Kasumi-1 (cell line): ENCODE data around the gene TMEM14B.
"Not testable (repeated sequence)": the region's sequence is repeated elsewhere in the genome, so short reads cannot be mapped to it uniquely, and the experiment has no call there.

Experiments
- DNase-seq, 2 experiments: peaks; one replicate each; lab custom pipeline; 2025; lab: John Stamatoyannopoulos, UW

Gene TMEM14B

GRCh38 chr6:10747251-10747972 lies at the start of gene TMEM14B:
Gene TMEM14B (plus strand): TSS chr6:10747805. CDS start chr6:10749246, 1,441 bp downstream.
- peak; percentile 97 for DNase-seq

DNA sequence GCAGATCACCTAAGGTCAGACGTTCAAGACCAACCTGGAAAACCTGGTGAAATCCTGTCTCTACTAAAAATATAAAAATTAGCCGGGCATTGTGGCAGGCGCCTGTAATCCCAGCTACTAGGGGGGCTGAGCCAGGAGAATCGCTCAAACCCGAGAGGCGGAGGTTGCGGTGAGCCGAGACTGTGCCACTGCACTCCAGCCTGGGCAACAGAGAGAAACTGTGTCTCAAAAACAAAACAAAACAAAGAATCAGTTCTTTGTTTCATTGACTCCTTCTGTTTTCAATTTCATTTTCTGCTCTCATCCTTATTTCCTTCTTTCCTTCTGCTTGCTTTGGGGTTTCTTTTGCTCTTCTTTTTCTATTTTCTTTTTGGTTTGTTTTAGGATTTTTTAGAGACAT lies 33.6 kb upstream of the TMEM14B start:
- DNase-seq: no peak

GRCh38 chr6:10719296-10719963 lies 28.2 kb upstream of the TMEM14B start:
- peak; percentile 30 to 42 for DNase-seq

DNA sequence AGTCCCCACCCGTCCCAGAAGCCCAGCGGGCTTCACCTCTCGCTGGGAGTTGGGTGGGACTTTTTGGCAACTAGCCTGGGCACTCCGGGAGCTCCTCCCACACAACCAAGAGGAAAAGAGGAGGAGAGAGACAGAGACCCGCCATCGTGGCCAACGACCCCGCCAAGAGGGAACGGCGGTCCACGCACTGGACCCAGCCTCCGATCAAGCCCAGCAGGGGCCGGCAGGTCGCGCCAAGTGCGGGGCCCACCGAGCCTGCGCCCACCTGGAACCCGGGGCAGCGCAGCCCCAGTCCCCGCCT lies 27.7 kb upstream of the TMEM14B start:
- DNase-seq: no peak

DNA sequence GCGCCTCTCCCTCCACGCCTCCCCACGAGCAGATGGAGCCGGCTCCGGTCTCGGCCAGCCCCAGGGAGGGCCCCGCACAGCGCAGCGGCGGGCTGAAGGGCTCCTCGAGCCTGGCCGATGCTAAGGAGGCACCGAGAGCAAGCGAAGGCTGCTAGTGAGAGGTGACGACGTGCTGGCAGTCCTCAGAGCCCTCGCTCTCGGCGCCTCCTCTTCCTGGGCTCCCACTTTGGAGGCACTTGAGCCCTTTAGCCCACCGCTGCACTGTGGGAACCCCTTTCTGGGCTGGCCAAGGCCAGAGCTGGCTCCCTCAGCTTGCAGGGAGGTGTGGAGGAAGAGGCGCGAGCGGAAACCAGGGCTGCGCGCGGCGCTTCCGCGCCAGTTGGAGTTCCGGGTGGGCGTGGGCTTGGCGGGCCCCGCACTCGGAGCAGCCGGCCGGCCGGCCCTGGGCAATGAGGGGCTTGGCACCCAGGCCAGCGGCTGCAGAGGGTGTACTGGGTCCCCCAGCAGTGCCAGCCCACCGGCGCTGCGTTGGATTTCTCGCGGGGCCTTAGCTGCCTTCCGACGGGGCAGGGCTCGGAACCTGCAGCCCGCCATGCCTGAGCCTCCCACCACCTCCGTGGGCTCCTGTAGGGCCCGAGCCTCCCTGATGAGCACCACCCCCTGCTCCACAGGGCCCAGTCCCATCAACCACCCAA lies 27.2 kb upstream of the TMEM14B start:
- peak in 1 of 2 experiments; percentile 28 for DNase-seq

DNA sequence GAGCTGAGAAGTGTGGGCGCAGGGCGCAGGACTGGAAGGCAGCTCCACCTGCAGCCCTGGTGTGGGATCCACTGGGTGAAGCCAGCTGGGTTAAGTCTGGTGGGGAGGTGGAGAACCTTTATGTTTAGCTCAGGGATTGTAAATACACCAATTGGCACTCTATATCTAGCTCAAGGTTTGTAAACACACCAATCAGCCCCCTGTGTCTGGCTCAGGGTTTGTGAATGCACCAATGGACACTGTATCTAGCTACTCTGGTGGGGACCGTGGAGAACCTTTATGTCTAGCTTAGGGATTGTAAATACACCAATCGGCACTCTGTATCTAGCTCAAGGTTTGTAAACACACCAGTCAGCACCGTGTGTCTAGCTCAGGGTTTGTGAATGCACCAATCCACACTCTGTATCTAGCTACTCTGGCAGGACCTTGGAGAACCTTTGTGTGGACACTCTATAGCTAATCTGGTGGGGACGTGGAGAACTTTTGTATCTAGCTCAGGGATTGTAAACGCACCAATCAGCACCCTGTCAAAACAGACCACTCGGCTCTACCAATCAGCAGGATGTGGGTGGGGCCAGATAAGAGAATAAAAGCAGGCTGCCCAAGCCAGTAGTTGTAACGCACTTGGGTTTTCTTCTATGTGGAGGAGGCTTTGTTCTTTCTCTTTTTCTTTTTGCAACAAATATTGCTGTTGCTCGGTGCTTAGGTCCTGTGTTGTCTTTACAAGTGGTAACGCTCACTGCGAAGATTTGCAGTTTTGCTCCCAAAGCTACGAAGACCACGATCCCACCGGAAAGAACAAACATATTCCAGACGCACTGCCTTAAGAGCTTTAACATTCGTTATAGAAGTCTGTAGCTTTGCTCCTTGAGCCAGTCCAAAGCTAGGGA lies 26.4 kb upstream of the TMEM14B start:
- peak; percentile 52 to 53 for DNase-seq

DNA sequence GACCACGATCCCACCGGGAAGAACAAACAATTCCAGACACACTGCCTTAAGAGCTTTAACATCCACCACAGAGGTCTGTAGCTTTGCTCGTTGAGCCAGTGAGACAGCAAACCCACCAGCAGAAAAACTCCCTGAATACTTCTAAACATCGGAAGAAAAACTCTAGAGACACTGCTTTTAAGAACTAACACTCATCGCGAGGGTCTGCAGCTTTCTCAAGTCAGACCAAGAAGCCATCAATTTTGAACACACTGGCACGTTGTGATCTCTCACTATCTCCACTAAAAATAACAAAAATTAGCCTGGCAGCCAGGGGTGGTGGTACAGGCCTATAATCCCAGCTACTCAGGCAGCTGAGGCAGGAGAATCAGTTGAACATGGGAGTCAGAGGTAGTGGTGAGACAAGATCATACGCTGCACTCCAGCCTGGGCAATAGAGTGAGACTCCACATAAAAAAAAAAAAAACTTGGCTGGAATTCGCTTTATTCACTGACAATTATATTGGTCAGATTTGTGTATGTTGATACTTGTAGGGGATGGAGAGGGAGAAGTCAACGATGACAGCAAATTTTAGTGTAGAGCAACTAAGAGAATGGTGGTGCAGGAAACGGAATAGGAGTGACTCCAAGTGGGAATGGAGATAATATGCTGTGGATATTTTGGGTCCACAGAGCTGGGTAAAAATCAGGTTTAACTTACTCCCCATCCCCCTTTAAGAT lies 25.6 kb upstream of the TMEM14B start:
- no peak for DNase-seq

GRCh38 chr6:10722570-10722819 lies 25.1 kb upstream of the TMEM14B start:
- DNase-seq: peak in 1 of 2 experiments; percentile 40

DNA sequence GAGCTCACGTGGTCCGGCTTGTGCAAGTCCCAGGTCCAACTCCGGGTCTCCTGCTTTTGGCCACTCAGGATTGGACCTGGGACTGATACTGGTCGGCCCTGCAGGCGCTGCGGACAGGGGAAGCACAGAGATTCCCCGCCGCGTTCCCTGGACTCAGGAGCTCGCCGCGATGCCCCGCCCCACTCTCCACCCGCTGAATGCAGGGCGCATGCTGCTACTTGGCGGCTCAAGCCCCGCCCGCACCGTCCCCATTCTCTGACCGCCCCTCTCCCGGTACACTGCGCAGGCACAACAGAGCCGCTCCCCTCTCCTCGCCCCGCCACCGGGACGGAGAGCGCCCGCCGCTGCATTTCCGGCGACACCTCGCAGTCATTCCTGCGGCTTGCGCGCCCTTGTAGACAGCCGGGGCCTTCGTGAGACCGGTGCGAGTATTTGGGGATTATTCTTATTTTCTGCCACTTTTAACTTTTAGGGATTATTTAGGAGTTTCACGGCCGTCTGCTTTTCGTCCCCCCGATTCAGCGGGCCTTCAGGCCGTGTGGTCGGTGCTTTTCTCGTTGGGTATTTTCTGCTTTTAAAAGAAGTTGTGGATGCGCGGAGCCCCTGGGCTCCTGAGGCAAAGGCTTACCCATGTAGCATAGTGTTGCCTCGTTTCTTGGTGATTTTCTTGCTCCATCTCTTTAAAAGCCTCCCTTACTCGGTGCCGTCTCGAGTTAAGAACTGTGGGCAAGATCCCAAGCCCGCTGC lies 24.6 kb upstream of the TMEM14B start, which contains the start of gene TMEM14C:
Gene TMEM14C (plus strand): TSS at position 251 of the 747 bp plus-strand sequence. CDS start 1,544 bp downstream, outside the sequence.
- peak; percentile 95 to 97 for DNase-seq

DNA sequence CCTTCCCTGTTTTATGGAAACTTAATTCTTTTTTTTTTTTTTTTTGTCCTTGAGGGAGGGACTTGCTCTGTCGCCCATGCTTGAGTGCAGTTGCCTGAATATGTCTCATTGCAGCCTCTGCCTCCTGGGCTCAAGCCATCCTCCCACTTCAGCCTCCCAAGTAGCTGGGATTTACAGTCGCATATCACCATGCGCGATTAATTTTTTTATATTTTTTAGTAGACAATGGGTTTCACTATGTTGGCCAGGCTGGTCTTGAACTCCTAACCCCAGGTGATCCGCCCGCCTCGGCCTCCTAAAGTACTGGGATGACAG lies 24.1 kb upstream of the TMEM14B start:
- no peak for DNase-seq

DNA sequence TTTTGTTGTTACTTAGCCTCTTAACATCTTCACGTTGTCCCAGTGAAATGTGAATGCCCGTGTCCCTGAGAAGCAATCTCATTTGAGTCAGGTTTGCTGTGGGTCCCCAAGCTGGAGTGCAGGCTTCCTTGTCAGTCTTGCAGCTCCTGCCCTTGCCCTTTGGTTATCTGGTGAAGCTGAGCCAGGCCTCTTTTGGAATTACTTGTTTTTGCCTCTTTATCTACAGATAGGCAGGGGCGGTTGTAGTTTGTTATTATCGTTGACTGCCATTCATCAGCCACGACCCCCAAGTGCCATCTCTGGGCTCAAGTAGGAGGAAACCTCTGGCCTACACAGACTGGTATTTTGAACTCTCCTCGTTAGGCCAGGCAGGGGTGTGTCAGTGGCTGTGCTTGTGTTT lies 22.6 kb upstream of the TMEM14B start:
- DNase-seq: no peak

DNA sequence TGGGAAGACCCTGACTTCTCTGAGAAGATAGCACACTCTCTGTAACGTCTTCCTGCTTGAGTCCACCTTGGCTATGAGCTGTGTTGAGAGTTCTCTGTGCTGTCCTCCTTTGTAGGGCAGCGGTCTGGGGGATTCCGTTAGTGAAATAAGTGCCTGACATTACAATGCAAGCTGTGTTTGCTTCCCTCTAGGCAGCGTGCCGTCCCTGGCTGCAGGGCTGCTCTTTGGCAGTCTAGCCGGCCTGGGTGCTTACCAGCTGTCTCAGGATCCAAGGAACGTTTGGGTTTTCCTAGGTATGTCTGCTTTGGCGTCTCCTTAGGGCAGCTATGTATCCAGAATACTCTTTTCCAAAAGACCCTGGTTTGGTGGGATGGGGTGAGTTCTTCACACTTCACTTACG lies 21.9 kb upstream of the TMEM14B start:
- no peak for DNase-seq

DNA sequence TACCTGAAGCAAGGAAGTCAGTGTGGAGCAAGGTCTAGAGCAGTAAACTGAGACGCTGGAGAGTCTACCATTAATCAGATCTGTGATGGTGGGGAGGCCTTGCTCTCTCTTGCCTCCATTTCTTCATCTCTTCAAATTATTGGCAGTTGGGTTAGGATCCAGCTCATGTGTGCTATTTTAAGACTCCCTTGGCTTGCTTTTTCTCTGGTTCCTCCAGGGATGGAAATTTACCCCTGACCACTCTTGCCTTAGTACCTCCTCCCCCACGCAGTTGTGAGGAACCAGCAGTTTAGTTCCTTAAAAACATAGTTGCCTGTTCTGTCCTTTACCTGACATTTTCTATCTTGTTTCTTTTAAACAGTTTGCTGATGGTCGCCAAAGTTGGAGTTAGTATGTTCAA lies 17.4 kb upstream of the TMEM14B start:
- peak; percentile 72 to 86 for DNase-seq

GRCh38 chr6:10733151-10733715 lies 14.4 kb upstream of the TMEM14B start:
- no peak for DNase-seq

DNA sequence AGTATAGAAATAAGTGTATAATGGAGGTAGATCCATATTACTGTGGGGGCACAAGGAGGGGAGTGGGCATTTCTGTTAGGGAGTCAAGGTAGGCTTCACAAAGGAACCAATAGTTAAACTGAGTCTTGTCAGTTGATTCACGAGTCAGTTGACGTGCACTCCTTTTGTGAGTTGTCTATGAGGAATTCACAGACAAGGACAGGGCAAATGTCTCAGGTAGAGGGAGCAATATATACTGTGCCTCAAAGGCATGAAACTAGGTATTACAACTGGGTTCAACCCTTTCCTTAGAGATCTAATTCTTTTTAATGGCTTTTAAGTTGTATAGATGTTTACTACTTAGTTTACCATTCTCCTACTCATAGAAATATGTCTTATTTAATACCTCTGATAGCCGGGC lies 13.7 kb upstream of the TMEM14B start:
- no peak for DNase-seq

GRCh38 chr6:10736731-10737130 lies 10.9 kb upstream of the TMEM14B start:
- no peak for DNase-seq

- DNase-seq: no peak
Measured at GRCh38 chr6:10740061-10740460, 7.5 kb upstream of the TMEM14B start.

DNA sequence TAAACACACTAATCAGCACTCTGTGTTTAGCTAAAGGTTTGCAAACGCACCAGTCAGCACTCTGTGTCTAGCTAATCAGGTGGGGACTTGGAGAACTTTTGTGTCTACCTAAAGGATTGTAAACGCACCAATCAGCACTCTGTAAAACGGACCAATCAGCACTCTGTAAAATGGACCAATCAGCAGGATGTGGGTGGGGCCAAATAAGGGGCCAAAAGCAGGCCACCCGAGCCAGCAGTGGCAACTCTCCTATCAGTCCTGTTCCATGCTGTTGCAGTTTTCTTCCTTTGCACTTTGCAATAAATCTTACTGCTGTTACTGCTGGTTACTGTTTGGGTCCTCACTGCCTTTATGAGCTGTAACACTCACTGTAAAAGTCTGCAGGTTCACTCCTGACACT lies 6.0 kb upstream of the TMEM14B start:
- not testable (repeated sequence) for DNase-seq

- no peak for DNase-seq
Measured at GRCh38 chr6:10742251-10742650, 5.4 kb upstream of the TMEM14B start.

- DNase-seq: no peak
Measured at GRCh38 chr6:10743515-10743914, 4.1 kb upstream of the TMEM14B start.

DNA sequence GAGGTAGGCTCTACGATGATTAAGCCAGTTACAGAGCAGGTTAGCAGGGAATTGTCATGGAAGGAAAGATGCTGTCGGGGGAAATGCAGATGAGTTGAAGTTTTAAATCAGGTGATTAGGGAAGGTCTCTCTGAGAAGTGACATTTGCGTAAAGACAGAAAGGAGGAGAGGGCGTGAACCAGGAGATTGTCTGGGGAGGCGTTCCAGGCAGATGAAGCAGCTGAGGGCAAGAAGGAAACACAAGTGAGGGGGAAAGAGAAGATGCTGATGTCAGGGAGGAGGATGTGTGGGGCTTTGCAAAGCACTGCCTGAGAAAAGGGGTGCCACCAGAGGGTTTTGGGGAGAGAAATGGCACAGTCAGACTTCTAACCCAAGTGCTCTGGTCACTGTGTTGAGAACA lies 2.5 kb upstream of the TMEM14B start:
- DNase-seq: no peak
